Neuron (in vitro differentiated cells): ENCODE results near the gene HCK.
"Not testable (repeated sequence)": the region's sequence is repeated elsewhere in the genome, so short reads cannot be mapped to it uniquely, and the experiment has no call there.

Source experiments
- H2AFZ ChIP-seq: one replicate; pipeline ENCODE4 v1.6.1; 2013; ENCODE audit warnings: low read depth, mild to moderate bottlenecking, inconsistent platforms, low read length, moderate library complexity
- H3K27me3 ChIP-seq: one replicate; pipeline ENCODE4 v1.6.1; 2013; ENCODE audit warnings: low read length; ENCODE audit not compliant: insufficient read depth
- H3K36me3 ChIP-seq: one replicate; pipeline ENCODE4 v1.6.1; 2013; ENCODE audit warnings: low read length; ENCODE audit not compliant: insufficient read depth
- H3K4me1 ChIP-seq: one replicate; pipeline ENCODE4 v1.6.1; 2013; ENCODE audit warnings: low read length; ENCODE audit not compliant: insufficient read depth
- H3K4me3 ChIP-seq: 2 replicates; pipeline ENCODE4 v1.5.1; 2013; ENCODE audit warnings: mild to moderate bottlenecking, low read length, moderate library complexity
- H3K9me3 ChIP-seq: one replicate; pipeline ENCODE4 v1.6.1; 2013; ENCODE audit warnings: low read length

The HCK gene

DNA sequence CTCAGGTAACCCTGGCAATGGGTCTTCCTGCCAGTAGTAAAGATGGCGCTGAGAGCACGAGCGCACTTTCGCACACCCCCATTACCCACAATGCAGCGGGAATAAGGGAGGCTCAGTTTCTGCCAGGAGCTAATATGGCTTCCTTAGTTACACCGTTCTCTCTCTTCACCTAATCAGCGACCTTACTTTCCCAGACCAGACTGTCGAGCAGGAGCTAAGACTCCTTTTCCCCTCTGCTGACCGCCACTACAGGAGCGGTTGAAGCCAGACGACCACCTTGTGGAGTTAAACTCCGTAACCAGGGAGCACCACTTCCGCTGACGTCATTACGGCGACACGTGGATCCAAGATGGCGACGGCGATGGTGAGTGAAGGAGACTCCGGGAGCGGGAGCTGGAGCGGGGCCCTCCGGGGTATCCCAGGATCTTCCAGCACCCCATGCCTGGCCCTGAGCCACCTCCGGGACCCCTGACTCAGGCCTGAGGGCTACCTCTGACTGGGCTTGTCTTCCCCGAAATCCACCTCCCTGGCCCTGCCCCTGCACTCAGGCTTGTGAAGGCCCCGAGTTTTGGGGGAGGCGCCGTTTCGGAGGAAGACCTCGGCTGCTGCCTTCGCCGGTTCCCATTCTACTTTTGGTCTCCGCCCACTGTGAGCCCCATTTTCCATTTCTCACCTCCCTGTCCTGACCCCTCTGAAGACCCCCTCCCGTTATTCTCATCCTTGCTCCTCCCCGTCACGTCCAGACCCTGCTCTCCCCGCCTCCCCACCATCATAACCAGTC lies 57.5 kb downstream of the HCK start, which contains the start of gene TM9SF4:
TM9SF4 (plus strand) TSS at position 323 of the 781 bp plus-strand sequence; CDS start at position 350, 27 bp downstream.
- peak within 1 kb of the TSS; percentile 1 for H2AFZ ChIP-seq
- H3K4me3 ChIP-seq = peak within 1 kb of the TSS; percentile 51
- no peaks in the 10 kb centered on the region for H3K27me3 ChIP-seq
- peaks cover 9% of the 10 kb centered on the region for H3K4me1 ChIP-seq
- H3K9me3 ChIP-seq = no peaks in the 10 kb centered on the region
- H3K36me3 ChIP-seq = peaks cover 3% of the 10 kb centered on the region

DNA sequence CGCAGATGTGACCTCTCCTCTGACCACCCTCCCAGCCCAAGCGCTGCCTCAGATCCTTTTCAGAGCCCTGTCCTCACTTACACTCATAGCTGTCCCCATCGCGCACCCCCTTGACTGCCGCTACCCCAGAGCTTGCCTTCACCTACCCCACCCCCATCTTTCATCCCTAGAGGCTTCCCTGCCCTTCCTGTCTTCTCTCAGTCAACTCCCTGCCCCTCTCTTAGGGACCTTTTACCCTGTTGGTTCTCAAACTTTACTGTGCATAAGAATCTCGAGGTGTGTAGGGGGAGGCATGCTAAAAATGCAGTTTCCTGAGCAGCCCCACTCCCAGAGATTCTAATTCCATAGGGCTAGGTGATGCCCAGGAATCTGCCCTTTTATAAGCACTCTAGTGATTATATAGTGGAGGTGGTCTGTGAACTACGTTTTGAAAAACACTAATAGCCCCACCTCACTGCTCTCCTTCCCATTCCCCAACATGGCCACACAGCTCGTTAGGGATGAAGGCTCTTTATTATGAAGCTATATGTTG lies 58.2 kb downstream of the HCK start:
- Histone ChIP-seq H3K36me3 (peaks cover 8% of the 10 kb centered on the region), H3K27me3 (no peaks in the 10 kb centered on the region), H3K4me3 (peak overlapping the region; percentile 51), H3K4me1 (peaks cover 9% of the 10 kb centered on the region), H3K9me3 (no peaks in the 10 kb centered on the region), H2AFZ (peak overlapping the region; percentile 1)

DNA sequence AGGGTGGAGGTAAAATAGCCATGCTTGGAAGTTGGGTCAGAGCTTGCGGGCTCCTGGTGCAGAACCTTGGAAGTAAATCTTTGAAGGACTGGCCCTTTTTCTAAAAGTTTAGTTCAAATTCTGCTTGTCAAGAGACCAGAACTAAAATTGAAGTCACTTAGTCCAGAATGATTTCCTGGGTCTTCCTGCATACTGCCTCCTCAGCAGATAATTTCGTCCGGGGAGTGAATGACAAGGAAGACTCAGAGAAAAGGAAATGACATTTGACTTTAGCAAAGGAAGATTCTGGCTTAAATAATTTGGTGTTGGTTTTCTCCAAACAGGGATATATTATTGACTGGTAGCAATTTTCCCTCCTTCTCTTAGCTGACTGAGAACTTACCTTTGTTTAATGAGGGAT lies 58.7 kb downstream of the HCK start:
- Histone ChIP-seq H3K9me3 (no peaks in the 10 kb centered on the region), H3K27me3 (no peaks in the 10 kb centered on the region), H2AFZ (no peak overlapping the region), H3K4me3 (peak overlapping the region; percentile 51), H3K36me3 (peaks cover 10% of the 10 kb centered on the region), H3K4me1 (peaks cover 9% of the 10 kb centered on the region)

DNA sequence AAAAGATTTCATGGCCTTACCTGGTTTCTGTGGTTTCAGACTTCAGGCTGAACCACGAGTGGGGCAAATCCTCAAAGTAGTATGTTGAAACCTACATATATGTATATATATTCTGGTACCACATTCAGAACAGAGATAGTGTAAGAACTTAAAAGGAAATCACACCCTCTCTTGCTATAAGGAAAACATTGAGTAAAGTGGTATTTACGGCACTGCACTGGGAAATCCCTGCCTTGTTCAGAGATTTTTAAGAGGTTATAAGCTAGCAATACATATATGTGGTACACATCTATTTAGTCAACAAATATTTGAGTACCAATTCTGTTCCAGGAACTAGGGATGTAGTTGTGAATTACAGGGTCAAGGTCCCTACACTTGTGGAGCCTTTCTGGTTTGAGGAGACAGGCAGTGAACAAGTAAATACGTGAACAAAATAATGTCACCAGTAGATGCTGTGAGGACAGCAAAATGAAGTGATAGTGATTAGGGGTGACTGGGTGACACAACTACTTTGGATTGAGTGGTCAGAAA lies 59.2 kb downstream of the HCK start:
- H3K4me1 ChIP-seq = peaks cover 9% of the 10 kb centered on the region
- no peaks in the 10 kb centered on the region for H3K9me3 ChIP-seq
- no peak overlapping the region for H2AFZ ChIP-seq
- peak overlapping the region; percentile 51 for H3K4me3 ChIP-seq
- H3K36me3 ChIP-seq = peaks cover 10% of the 10 kb centered on the region
- no peaks in the 10 kb centered on the region for H3K27me3 ChIP-seq

DNA sequence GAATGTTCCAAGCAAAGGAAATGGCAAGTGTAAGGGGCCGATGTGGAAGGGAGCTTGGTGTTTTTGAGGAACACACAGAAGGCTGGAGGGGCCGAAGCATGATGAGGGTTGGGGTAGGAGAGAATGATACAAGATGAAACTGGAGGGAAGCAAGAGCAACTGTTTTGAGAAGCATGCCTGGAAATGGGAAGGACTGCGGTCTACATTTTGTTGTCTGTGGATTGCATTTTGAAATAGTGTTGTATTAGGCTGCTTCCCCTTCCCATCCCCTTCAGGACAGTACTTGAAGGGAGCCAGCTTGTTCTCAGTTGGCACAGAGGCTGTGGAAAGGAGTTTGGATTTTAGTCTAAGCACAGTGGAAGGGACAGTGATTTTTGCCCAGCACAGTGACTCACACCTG lies 59.7 kb downstream of the HCK start:
- Histone ChIP-seq H3K4me1 (peaks cover 9% of the 10 kb centered on the region), H3K27me3 (no peaks in the 10 kb centered on the region), H3K36me3 (peaks cover 10% of the 10 kb centered on the region), H2AFZ (no peak overlapping the region), H3K9me3 (no peaks in the 10 kb centered on the region), H3K4me3 (no peak overlapping the region)

DNA sequence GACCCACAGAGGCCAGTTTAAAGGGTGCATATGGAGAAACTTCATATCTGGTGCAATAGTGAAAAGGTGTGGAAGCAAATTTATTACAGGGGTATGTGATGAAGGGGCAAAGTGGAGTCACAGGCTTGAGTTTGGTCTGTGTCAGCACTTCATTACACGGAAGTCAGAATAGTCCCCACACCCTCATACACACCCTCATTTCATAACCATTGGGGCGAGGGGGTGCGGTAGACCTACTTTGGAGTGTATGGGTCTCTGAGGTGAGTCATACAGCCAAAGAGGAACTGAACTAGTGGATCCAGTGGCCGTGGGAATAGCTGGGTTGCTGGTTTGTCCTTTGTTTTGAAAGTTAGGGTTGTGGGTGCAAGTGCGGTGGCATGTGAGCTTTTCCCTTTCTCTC lies 60.8 kb downstream of the HCK start:
- H3K4me1 ChIP-seq = peaks cover 9% of the 10 kb centered on the region

DNA sequence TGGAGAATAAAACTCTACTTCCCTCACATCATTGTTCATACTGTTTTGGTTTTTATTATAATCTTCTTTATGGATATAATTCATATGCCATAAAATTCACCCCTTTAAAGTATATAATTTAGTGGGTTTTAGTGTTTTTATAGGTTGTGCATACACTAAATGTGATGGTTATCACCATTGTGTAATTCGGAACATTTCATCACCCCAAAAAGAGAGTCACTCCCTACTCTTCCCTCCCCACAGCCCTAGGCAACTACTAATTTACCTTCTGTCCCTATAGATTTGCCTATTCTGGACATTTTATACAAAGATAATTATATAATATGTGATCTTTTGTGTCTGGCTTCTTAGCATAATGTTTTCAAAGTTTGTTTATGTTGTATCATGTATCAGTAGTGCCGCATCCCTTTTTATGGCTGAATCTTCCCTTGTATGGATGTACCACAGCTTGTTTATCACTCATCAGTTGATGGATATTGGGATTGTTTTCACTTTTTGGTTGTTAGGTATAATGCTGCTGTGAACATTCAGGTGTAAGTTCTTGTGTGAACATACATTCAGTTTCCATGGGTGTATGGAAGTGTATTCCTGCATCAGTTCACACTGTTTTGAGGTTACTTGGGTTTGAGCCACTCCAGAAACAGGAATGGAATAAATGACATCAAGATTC lies 61.7 kb downstream of the HCK start:
- Histone ChIP-seq H3K4me1 (peaks cover 9% of the 10 kb centered on the region), H3K27me3 (no peaks in the 10 kb centered on the region), H3K4me3 (no peak overlapping the region), H3K9me3 (no peaks in the 10 kb centered on the region), H3K36me3 (peaks cover 10% of the 10 kb centered on the region), H2AFZ (no peak overlapping the region)

More for the DNA sequence above, 60.8 kb downstream of the HCK start:
- Histone ChIP-seq H2AFZ (no peak overlapping the region), H3K4me3 (no peak overlapping the region), H3K36me3 (peaks cover 10% of the 10 kb centered on the region), H3K27me3 (no peaks in the 10 kb centered on the region), H3K9me3 (no peaks in the 10 kb centered on the region)

DNA sequence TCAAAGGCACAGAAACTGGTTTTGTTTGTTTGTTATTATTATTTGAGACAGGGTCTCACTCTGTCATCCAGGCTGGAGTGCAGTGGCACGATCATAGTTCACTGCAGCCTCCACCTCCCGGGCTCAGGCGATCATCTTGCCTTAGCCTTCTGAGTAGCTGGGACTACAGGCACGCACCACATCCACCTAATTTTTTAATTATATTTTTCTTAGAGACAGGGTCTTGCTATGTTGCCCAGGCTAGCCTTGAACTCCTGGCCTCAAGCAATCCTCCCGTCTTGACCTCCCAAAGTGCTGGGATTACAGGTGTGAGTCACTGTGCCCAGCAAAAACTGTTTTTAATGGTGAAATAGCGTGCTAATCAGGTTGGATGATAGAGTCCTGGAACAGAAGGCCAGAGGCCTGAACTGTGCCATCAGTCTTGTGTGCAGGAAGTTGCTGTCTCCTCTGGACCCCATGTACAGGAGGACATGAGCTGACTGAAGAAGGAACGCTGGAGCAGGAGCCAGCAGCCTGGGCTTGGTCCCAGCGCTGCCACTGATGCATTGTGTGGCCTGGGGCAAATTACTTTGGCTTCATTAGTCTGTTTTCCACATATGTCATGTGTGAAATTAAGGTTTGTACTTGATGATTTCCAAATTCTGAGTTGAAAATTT lies 62.4 kb downstream of the HCK start:
- no peaks in the 10 kb centered on the region for H3K9me3 ChIP-seq
- H3K4me3 ChIP-seq = no peak overlapping the region
- peaks cover 9% of the 10 kb centered on the region for H3K4me1 ChIP-seq
- peaks cover 10% of the 10 kb centered on the region for H3K36me3 ChIP-seq
- H3K27me3 ChIP-seq = no peaks in the 10 kb centered on the region
- no peak overlapping the region for H2AFZ ChIP-seq

DNA sequence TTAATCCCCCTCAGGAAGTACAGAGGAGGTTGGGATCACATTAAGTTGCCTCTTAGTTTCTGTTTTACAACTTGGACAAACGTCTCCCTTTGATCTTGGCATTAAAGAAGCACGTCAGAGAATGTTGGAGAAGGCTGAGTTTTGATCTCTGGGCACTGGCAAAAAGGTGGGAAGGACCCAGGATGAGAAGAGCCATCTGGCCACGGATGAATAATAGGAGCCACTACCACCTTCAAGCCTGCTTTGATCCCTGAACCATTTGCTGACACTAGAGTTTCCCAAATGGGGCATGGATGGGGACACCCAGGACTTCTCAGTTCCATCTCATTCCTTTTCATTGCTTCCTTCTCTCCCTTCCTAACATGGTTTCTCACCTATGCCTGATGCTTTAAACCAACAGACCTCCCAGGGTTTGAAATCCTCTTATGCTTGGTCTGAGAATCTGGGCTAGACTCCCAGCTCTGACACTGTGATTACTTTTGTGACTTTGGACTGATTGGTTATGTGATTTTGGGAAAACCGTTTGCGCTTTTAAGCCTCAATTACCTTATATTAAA lies 63.2 kb downstream of the HCK start:
- H3K4me1 ChIP-seq = peaks cover 7% of the 10 kb centered on the region
- no peak overlapping the region for H3K4me3 ChIP-seq
- H2AFZ ChIP-seq = no peak overlapping the region
- H3K9me3 ChIP-seq = no peaks in the 10 kb centered on the region
- peaks cover 10% of the 10 kb centered on the region for H3K36me3 ChIP-seq
- H3K27me3 ChIP-seq = no peaks in the 10 kb centered on the region

DNA sequence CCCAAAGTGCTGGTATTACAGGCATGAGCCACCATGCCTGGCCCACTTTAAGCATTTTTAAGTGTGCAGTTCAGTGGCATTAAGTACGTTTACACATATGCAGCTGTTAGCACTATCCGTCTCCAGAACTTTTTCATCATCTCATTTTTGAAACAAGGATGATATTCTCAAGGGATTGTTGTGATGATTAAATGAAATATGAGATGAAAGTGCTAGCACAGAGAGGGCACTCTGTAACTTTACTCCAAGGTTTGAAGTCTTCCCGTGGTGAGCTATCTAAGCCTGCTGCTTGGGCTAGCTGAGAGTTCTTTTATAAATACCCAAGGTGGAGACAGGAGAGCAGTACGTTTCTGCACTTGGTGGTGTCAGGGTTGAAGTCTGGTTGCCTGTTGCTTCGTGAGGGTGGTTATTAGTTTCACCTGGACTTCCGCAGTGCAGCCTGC lies 64.1 kb downstream of the HCK start:
- H3K9me3 ChIP-seq = no peaks in the 10 kb centered on the region
- H3K4me3 ChIP-seq = no peak overlapping the region
- peaks cover 8% of the 10 kb centered on the region for H3K4me1 ChIP-seq
- H2AFZ ChIP-seq = no peak overlapping the region
- no peaks in the 10 kb centered on the region for H3K27me3 ChIP-seq
- peaks cover 10% of the 10 kb centered on the region for H3K36me3 ChIP-seq

DNA sequence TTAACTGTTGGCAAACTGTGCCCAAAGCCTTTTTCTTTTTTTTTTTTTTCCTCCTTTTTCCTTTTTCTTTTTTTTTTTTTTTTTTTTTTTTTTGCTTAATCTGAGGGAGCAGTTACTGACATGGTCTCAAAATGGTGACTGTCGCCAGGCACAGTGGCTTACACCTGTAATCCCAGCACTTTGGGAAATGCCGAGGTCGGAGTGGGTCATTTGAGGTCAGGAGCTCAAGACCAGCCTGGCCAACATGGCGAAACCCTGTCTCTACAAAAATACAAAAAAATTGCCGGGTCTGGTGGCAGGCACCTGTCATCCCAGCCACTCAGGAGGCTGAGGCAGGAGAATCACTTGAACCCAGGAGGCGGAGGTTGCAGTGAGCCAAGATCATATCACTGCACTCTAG lies 64.8 kb downstream of the HCK start:
- H3K4me3 ChIP-seq, H3K4me1 ChIP-seq, H3K9me3 ChIP-seq, H3K27me3 ChIP-seq, H2AFZ ChIP-seq: not testable (repeated sequence)
- H3K36me3 ChIP-seq = peaks cover 10% of the 10 kb centered on the region

DNA sequence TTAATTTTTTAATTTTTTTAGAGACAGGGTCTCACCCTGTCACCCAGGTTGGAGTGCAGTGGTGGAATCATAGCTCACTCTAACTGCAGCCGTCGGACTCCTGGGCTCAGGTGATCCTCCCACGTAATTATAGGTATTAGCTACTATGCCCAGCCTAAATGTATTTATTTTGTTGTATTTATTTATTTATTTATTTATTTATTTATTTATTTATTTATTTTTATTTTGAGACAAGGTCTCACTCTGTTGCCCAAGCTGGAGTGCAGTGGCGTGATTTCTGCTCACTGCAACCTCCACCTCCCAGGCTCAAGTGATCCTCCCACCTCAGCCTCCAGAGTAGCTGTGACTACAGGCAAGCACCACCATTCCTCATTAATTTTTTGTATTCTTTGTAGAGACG lies 66.4 kb downstream of the HCK start:
- peaks cover 10% of the 10 kb centered on the region for H3K36me3 ChIP-seq
- not testable (repeated sequence) for H3K4me1 ChIP-seq, H2AFZ ChIP-seq, H3K27me3 ChIP-seq, H3K4me3 ChIP-seq, H3K9me3 ChIP-seq
